ENCODE results near the gene IQGAP1. TPM values are rescaled to one million over a fixed set of nuclear protein-coding genes. Genes with fewer than 3 reads are reported as not detected.

Gene IQGAP1
- total RNA-seq, 1 experiment from 2014 or later = 113 TPM

GRCh38 chr15:90402223-90402622, 14.2 kb downstream of the IQGAP1 start (continued):
- TF ChIP-seq CBX3 (IDR thresholded peaks at IDR 0.05; ENCODE audit: low read depth) = peak; percentile 84; the same call in 1 of the 2 replicates
- peak; percentile 86 for TF ChIP-seq JUND (IDR thresholded peaks at IDR 0.05)
- TF ChIP-seq ZNF274 (IDR thresholded peaks at IDR 0.05; ENCODE audit: low read depth, low read length) = no peak
- TF ChIP-seq, protein P1, sequence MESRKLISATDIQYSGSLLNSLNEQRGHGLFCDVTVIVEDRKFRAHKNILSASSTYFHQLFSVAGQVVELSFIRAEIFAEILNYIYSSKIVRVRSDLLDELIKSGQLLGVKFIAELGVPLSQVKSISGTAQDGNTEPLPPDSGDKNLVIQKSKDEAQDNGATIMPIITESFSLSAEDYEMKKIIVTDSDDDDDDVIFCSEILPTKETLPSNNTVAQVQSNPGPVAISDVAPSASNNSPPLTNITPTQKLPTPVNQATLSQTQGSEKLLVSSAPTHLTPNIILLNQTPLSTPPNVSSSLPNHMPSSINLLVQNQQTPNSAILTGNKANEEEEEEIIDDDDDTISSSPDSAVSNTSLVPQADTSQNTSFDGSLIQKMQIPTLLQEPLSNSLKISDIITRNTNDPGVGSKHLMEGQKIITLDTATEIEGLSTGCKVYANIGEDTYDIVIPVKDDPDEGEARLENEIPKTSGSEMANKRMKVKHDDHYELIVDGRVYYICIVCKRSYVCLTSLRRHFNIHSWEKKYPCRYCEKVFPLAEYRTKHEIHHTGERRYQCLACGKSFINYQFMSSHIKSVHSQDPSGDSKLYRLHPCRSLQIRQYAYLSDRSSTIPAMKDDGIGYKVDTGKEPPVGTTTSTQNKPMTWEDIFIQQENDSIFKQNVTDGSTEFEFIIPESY (IDR thresholded peaks at IDR 0.05; ENCODE audit: extremely low read depth, insufficient replicate concordance, low read length) = no peak
- TF ChIP-seq SP1 (IDR thresholded peaks at IDR 0.05; ENCODE audit: low read depth) = peak; percentile 75
- TF ChIP-seq MAX (IDR thresholded peaks at IDR 0.05) = 0 out of 2 replicates have a peak, but pooled peaks have one; percentile 33
- TF ChIP-seq SRF (IDR thresholded peaks at IDR 0.05; ENCODE audit: low read depth) = no peak
- TF ChIP-seq, protein P2, sequence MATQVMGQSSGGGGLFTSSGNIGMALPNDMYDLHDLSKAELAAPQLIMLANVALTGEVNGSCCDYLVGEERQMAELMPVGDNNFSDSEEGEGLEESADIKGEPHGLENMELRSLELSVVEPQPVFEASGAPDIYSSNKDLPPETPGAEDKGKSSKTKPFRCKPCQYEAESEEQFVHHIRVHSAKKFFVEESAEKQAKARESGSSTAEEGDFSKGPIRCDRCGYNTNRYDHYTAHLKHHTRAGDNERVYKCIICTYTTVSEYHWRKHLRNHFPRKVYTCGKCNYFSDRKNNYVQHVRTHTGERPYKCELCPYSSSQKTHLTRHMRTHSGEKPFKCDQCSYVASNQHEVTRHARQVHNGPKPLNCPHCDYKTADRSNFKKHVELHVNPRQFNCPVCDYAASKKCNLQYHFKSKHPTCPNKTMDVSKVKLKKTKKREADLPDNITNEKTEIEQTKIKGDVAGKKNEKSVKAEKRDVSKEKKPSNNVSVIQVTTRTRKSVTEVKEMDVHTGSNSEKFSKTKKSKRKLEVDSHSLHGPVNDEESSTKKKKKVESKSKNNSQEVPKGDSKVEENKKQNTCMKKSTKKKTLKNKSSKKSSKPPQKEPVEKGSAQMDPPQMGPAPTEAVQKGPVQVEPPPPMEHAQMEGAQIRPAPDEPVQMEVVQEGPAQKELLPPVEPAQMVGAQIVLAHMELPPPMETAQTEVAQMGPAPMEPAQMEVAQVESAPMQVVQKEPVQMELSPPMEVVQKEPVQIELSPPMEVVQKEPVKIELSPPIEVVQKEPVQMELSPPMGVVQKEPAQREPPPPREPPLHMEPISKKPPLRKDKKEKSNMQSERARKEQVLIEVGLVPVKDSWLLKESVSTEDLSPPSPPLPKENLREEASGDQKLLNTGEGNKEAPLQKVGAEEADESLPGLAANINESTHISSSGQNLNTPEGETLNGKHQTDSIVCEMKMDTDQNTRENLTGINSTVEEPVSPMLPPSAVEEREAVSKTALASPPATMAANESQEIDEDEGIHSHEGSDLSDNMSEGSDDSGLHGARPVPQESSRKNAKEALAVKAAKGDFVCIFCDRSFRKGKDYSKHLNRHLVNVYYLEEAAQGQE (IDR thresholded peaks at IDR 0.05; ENCODE audit: low read depth) = no peak
- no peak for TF ChIP-seq TCF7L2 (IDR thresholded peaks at IDR 0.05; ENCODE audit: borderline replicate concordance, extremely low read depth, insufficient read depth, insufficient read length)
